ENCODE data around the gene GNG13. TPM values are rescaled to one million over a fixed set of nuclear protein-coding genes. Genes with fewer than 3 reads are reported as not detected.

Gene GNG13
- total RNA-seq, 3 donors from 2014 or later (not counting 1 experiment from before 2014, with no cell fraction given) = not detected

DNA sequence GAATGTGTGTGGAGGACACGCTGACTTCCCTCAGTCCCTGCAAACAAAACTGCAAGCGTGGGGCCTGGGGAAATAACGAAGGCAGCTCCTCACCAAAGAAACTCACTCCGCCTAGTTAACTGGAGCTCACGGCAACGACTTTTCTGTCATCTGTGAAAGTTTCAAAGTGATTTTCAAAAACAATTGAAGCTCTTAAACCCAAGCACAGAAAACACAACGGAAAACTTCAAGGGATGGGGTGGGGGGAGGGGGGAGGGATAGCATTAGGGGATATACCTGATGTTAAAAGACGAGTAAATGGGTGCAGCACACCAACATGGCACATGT is 3.2 kb upstream of the GNG13 start:
- peaks cover 11% of the 10 kb centered on the region in 2 donors for H3K4me1 Mint-ChIP-seq
- Histone ChIP-seq H3K27me3 (ENCODE audit: control insufficient read depth, insufficient read depth, low read length) (peaks cover 13% of the 10 kb centered on the region), H3K27ac (ENCODE audit: low read length) (no peak overlapping the region), H3K9me3 (ENCODE audit: control insufficient read depth, insufficient read depth, low read length) (no peaks in the 10 kb centered on the region), H3K36me3 (ENCODE audit: control insufficient read depth, insufficient read depth, low read length) (no peaks in the 10 kb centered on the region), H3K4me1 (ENCODE audit: control insufficient read depth, insufficient read depth, low read length) (peaks cover 20% of the 10 kb centered on the region), H3K4me3 (ENCODE audit: low read length) (no peak overlapping the region)
- intact Hi-C loops (cut with micrococcal nuclease) = no loop called here
- H3K9me3 Mint-ChIP-seq = no peaks in the 10 kb centered on the region
- TF ChIP-seq, protein P1, sequence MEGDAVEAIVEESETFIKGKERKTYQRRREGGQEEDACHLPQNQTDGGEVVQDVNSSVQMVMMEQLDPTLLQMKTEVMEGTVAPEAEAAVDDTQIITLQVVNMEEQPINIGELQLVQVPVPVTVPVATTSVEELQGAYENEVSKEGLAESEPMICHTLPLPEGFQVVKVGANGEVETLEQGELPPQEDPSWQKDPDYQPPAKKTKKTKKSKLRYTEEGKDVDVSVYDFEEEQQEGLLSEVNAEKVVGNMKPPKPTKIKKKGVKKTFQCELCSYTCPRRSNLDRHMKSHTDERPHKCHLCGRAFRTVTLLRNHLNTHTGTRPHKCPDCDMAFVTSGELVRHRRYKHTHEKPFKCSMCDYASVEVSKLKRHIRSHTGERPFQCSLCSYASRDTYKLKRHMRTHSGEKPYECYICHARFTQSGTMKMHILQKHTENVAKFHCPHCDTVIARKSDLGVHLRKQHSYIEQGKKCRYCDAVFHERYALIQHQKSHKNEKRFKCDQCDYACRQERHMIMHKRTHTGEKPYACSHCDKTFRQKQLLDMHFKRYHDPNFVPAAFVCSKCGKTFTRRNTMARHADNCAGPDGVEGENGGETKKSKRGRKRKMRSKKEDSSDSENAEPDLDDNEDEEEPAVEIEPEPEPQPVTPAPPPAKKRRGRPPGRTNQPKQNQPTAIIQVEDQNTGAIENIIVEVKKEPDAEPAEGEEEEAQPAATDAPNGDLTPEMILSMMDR (IDR thresholded peaks at IDR 0.05) = no peak
- no peak for ATAC-seq
- WGBS (ENCODE audit: insufficient coverage) = 76% methylated on average over 6 of the region's 8 CpGs
- no peaks in the 10 kb centered on the region for H3K36me3 Mint-ChIP-seq
- H3K27me3 Mint-ChIP-seq (ENCODE audit: low read depth in 2 of 2) = no peaks in the 10 kb centered on the region
- H3K4me3 Mint-ChIP-seq = no peak overlapping the region
- DNase-seq = no peak
- H3K27ac Mint-ChIP-seq = no peak overlapping the region

DNA sequence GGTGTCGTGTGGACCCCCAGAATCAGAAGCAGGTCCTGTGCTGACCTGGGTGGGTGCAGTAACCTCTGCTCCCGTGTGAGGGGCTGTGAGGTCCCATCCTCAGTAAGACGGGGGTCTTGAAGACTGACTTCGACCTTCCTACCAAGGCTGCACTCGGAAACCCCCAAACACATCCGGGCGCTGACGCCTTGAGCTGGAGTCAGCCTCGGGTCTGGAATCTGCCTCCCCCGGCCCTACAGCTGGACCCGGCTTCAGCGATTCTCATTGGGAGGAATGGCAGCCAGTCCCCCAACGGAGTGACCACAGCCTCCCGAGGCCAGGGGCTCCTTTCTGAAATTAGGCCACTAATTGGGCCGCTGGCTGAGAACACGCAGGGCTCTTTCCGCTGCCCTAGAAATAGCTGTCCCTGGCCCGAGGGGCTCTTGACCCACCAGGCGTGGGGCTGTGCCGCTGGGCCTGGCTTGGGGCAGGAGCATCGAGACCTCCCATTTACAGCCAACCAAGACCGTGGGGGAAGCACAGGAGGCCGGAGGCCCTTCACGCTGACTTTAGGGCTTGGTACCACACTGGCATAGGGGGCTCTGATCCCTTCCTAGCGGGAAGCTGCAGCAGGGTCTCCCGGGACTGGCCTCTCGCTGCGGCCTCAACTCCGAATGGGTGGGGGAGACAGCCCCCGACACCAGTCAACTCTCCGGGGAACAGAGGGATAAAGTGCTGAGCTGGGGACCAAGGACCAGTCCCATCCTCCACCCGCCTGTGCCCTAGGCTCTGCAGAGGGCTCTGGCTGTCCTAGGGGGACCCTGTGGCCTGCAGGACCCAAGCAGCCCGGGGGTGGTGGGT is 2.6 kb upstream of the GNG13 start:
- H3K36me3 ChIP-seq (ENCODE audit: control insufficient read depth, insufficient read depth, low read length) = no peaks in the 10 kb centered on the region
- intact Hi-C loops (cut with micrococcal nuclease) = no loop called here
- Mint-ChIP-seq H3K4me3 (no peak overlapping the region), H3K27ac (no peak overlapping the region), H3K36me3 (no peaks in the 10 kb centered on the region), H3K27me3 (ENCODE audit: low read depth in 2 of 2) (no peaks in the 10 kb centered on the region), H3K9me3 (no peaks in the 10 kb centered on the region), H3K4me1 (peaks cover 6% of the 10 kb centered on the region in 2 donors)
- DNase-seq (no peak), ATAC-seq (no peak)
- WGBS (ENCODE audit: insufficient coverage) = 86% methylated on average over 33 of the region's 33 CpGs
- H3K27me3 ChIP-seq (ENCODE audit: control insufficient read depth, insufficient read depth, low read length) = peaks cover 13% of the 10 kb centered on the region
- TF ChIP-seq, protein P1 (IDR thresholded peaks at IDR 0.05) = no peak
- peaks cover 15% of the 10 kb centered on the region for H3K4me1 ChIP-seq (ENCODE audit: control insufficient read depth, insufficient read depth, low read length)
- no peak overlapping the region for H3K4me3 ChIP-seq (ENCODE audit: low read length)
- H3K27ac ChIP-seq (ENCODE audit: low read length) = no peak overlapping the region
- no peaks in the 10 kb centered on the region for H3K9me3 ChIP-seq (ENCODE audit: control insufficient read depth, insufficient read depth, low read length)

DNA sequence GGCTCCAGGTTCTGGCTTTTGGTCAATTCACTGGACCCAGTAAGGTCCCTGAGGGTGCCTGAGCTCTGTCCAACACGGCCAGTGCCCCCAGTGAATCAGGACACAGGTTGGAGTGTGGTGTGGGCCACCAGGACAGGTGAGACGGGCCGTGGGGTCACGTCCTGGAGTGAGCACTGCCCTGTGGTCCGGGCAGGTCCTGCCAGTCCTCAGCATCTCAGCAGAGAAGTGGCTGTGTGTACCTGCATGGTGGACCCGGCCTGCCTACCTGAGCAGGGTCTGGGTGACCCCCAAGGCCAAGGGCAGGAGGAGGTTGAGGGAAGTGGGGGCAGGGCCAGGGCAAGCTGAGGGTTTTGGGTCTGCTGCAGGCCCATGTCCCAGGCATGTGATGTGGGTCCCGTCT is 1.9 kb upstream of the GNG13 start:
- 72% methylated on average over 7 of the region's 7 CpGs for WGBS (ENCODE audit: insufficient coverage)
- no peaks in the 10 kb centered on the region for H3K9me3 Mint-ChIP-seq
- H3K27me3 Mint-ChIP-seq (ENCODE audit: low read depth in 2 of 2) = peaks cover 0 to 3% of the 10 kb centered on the region in 2 donors
- no peaks in the 10 kb centered on the region for H3K36me3 ChIP-seq (ENCODE audit: control insufficient read depth, insufficient read depth, low read length)
- TF ChIP-seq, protein P1 (IDR thresholded peaks at IDR 0.05) = no peak
- H3K4me3 ChIP-seq (ENCODE audit: low read length) = no peak overlapping the region
- intact Hi-C loops (cut with micrococcal nuclease) = no loop called here
- H3K27ac Mint-ChIP-seq = no peak overlapping the region
- no peaks in the 10 kb centered on the region for H3K4me1 Mint-ChIP-seq
- peaks cover 13% of the 10 kb centered on the region for H3K27me3 ChIP-seq (ENCODE audit: control insufficient read depth, insufficient read depth, low read length)
- no peak overlapping the region for H3K4me3 Mint-ChIP-seq
- H3K36me3 Mint-ChIP-seq = no peaks in the 10 kb centered on the region
- peaks cover 10% of the 10 kb centered on the region for H3K4me1 ChIP-seq (ENCODE audit: control insufficient read depth, insufficient read depth, low read length)
- DNase-seq = no peak
- H3K27ac ChIP-seq (ENCODE audit: low read length) = no peak overlapping the region
- H3K9me3 ChIP-seq (ENCODE audit: control insufficient read depth, insufficient read depth, low read length) = no peaks in the 10 kb centered on the region
- no peak for ATAC-seq
